ENCODE data around the gene OR5AR1. TPM values are rescaled to one million over a fixed set of nuclear protein-coding genes. Genes with fewer than 3 reads are reported as not detected.

OR5AR1 gene
- total RNA-seq (not detected), polyA plus RNA-seq (not detected)
- long read RNA-seq, donor 1, result 0 reads
- long read RNA-seq, donor 2, result 0 reads
- long read RNA-seq, donor 3, result 0 reads

DNA sequence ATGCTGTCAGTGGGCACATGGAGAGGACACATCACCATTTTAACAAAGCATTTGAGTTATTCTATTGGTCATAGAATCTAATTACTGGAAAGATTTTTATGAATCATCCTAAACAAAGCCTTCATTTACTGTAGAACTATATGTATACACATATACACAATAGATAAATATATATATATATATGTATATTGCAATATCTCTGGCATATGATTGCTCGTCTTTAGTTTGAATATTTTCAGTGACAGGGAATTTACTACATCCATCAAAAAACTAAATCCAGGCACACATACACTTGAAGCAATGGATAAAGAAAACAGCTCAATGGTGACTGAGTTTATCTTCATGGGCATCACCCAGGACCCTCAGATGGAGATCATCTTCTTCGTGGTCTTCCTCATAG is at the start of gene OR5AR1:
Gene OR5AR1 (plus strand): TSS at position 301 of the 400 bp plus-strand sequence. CDS start 0 bp downstream, at position 301.
- TF ChIP-seq, protein P1, sequence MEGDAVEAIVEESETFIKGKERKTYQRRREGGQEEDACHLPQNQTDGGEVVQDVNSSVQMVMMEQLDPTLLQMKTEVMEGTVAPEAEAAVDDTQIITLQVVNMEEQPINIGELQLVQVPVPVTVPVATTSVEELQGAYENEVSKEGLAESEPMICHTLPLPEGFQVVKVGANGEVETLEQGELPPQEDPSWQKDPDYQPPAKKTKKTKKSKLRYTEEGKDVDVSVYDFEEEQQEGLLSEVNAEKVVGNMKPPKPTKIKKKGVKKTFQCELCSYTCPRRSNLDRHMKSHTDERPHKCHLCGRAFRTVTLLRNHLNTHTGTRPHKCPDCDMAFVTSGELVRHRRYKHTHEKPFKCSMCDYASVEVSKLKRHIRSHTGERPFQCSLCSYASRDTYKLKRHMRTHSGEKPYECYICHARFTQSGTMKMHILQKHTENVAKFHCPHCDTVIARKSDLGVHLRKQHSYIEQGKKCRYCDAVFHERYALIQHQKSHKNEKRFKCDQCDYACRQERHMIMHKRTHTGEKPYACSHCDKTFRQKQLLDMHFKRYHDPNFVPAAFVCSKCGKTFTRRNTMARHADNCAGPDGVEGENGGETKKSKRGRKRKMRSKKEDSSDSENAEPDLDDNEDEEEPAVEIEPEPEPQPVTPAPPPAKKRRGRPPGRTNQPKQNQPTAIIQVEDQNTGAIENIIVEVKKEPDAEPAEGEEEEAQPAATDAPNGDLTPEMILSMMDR (IDR thresholded peaks at IDR 0.05), result no peak
- H3K27me3 ChIP-seq, result no peaks in the 10 kb centered on the region
- no peaks in the 10 kb centered on the region for H3K4me1 ChIP-seq
- no peak within 1 kb of the TSS for H3K27ac ChIP-seq
- intact Hi-C loops (cut with DNase I), result no loop called here
- WGBS, 2 donors, result 68 to 69% methylated on average over 2 of the region's 2 CpGs
- DNase-seq, result no peak
- no peaks in the 10 kb centered on the region for H3K36me3 ChIP-seq
- no peak for ATAC-seq
- no peak within 1 kb of the TSS for H3K4me3 ChIP-seq
- peaks cover 0 to 7% (median 0%) of the 10 kb centered on the region in 11 donors for H3K9me3 ChIP-seq

DNA sequence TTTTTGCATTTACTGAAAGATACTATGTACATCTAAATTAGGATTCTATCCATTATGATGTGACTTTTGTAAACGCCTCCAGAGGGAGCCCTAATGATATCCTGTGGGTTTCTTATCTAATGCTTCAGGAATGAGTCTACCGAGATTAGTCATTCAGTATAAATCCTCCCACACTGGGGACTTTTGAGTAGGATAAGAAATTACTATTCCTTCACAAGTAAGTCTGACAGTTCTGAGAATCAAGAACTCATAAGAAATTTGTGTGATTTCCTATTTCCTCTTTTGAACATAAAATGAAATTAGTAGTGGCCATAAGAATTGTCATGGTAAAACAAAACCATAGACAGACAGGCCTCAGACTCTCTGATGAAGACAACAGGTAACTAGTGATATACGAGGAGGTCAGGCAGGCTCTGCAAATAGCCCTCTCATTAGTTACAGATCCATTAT is 38.8 kb upstream of the OR5AR1 start:
- Histone ChIP-seq H3K27me3 (peaks cover 0 to 2% (median 0%) of the 10 kb centered on the region in 7 donors), H3K27ac (no peak overlapping the region), H3K36me3 (no peaks in the 10 kb centered on the region), H3K4me1 (no peaks in the 10 kb centered on the region), H3K9me3 (no peaks in the 10 kb centered on the region), H3K4me3 (no peak overlapping the region)
- intact Hi-C loops (cut with DNase I), result loop anchor here in 6 of 10 donors (5.0 to 10.0 kb wide), 4 partner anchors 53 to 160 kb away; no protein-coding TSS in a partner anchor
- DNase-seq, result no peak
- WGBS, 2 donors, result 4 to 10% methylated on average over 3 of the region's 3 CpGs
- peak in 1 of 8 donors; percentile 70 for ATAC-seq
- TF ChIP-seq, protein P1 (IDR thresholded peaks at IDR 0.05), result peak in 7 of 9 donors; percentile 29 to 60 (median 48)

DNA sequence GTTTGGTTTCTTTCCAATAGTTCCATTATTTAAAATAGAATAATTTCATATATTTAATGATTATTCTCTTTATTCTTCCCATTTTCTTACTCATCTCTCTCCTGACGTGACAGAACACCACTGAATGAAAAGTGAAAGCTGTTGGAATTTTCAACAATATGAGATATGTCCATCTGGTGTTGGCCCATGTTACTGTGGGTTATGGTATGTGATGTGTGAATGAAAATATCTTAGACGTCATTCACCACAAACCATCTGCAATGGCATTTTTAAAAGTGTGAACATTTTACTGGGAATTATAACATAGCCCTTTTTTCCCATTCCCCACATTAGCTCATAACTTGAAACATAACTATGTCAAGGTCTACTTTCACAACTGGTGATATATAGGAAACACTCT is 37.5 kb upstream of the OR5AR1 start:
- TF ChIP-seq, protein P1 (IDR thresholded peaks at IDR 0.05), result no peak
- no peak overlapping the region for H3K4me3 ChIP-seq
- DNase-seq (no peak), ATAC-seq (no peak)
- intact Hi-C loops (cut with DNase I), result loop anchor here in 4 of 10 donors (5.0 to 10.0 kb wide), 3 partner anchors 51 to 159 kb away; no protein-coding TSS in a partner anchor
- WGBS, 2 donors, result 43 to 46% methylated on average over 2 of the region's 2 CpGs
- no peaks in the 10 kb centered on the region for H3K27me3 ChIP-seq
- H3K9me3 ChIP-seq, result no peaks in the 10 kb centered on the region
- H3K27ac ChIP-seq, result no peak overlapping the region
- no peaks in the 10 kb centered on the region for H3K4me1 ChIP-seq
- no peaks in the 10 kb centered on the region for H3K36me3 ChIP-seq

DNA sequence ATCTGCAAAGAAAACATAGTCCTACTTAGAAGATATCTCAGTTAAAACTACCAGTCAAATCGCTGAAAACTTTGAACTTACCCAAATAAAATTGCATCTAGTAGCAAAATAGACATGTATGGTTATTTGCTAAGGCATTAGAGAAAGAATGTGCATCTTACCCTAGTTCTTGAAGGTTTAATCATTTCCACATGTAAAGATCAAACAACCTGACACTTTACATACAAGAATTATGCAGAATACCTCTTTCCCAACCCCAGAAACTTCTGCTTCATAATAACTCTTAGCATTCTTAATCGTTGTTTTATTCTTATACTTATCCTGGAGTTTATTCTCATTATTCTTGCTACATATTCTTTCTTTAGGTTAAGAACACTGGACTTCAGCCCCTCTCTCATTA is 31.2 kb upstream of the OR5AR1 start:
- no peaks in the 10 kb centered on the region for H3K9me3 ChIP-seq
- intact Hi-C loops (cut with DNase I), result no loop called here
- no peaks in the 10 kb centered on the region for H3K27me3 ChIP-seq
- DNase-seq, result no peak
- TF ChIP-seq, protein P1 (IDR thresholded peaks at IDR 0.05), result no peak
- no peak overlapping the region for H3K4me3 ChIP-seq
- WGBS, 2 donors, result 63 to 79% methylated on average over 2 of the region's 2 CpGs
- ATAC-seq, result no peak
- no peaks in the 10 kb centered on the region for H3K36me3 ChIP-seq
- no peaks in the 10 kb centered on the region for H3K4me1 ChIP-seq
- no peak overlapping the region for H3K27ac ChIP-seq

All from heart right ventricle (tissue), 16 donors.